OCI-LY7 (cell line): ENCODE measurements around the gene KLHL8. TPM values are rescaled to one million over a fixed set of nuclear protein-coding genes. Genes with fewer than 3 reads are reported as not detected.

Source experiments
- BruUV-seq: library from RNA; stranded (reverse); fragments of 400-500 nt; replicated peaks from 2 replicates; lab custom pipeline; 2021; lab: Mats Ljungman, UMichigan
- CTCF ChIA-PET: fragments of 300-600 bp; sonication (Branson Sonifier 250); formaldehyde crosslinking; loops from one replicate; lab custom pipeline; 2022; ENCODE audit warnings: antibody characterized with exemption; ENCODE audit not compliant: unreplicated experiment; lab: Charles Lee
- POLR2A ChIA-PET: fragments of 300-600 bp; sonication (Branson Sonifier 250); formaldehyde crosslinking; loops from one replicate; lab custom pipeline; 2022; ENCODE audit warnings: antibody characterized with exemption; lab: Charles Lee
- DNase-seq: peaks from one replicate; pipeline ENCODE4 v3.0.0-alpha.2; 2015; ENCODE audit warnings: low spot score
- H2AFZ ChIP-seq: fragments of 200-600 bp; sonication (generic), shearing (Covaris generic); 2 replicates; pipeline ENCODE4 v1.6.1; 2014; ENCODE audit warnings: mild to moderate bottlenecking, antibody characterized with exemption, low read length, moderate library complexity
- H3K27ac ChIP-seq: fragments of 200-600 bp; sonication (generic); 2 replicates; pipeline ENCODE4 v1.5.1; 2014; ENCODE audit warnings: mixed run types, low read depth, mild to moderate bottlenecking, moderate library complexity, low read length, inconsistent platforms; ENCODE audit not compliant: poor library complexity, severe bottlenecking
- H3K36me3 ChIP-seq: fragments of 200-600 bp; sonication (generic); 2 replicates; pipeline ENCODE4 v1.6.1; 2014; ENCODE audit warnings: mild to moderate bottlenecking, antibody characterized with exemption, low read length, moderate library complexity, mixed read lengths; ENCODE audit not compliant: insufficient read depth
- H3K4me1 ChIP-seq: fragments of 200-600 bp; sonication (generic); 2 replicates; pipeline ENCODE4 v1.5.1; 2014; ENCODE audit warnings: mild to moderate bottlenecking, low read length; ENCODE audit not compliant: insufficient read depth, poor library complexity, severe bottlenecking
- H3K4me2 ChIP-seq: fragments of 200-600 bp; sonication (generic); 2 replicates; pipeline ENCODE4 v1.6.1; 2014; ENCODE audit warnings: mild to moderate bottlenecking, low read length
- H3K4me3 ChIP-seq: fragments of 200-600 bp; sonication (generic); 2 replicates; pipeline ENCODE4 v1.5.1; 2014; ENCODE audit warnings: mild to moderate bottlenecking, low read depth, low read length; ENCODE audit not compliant: poor library complexity, severe bottlenecking
- H3K79me2 ChIP-seq: fragments of 200-600 bp; sonication (generic); 2 replicates; pipeline ENCODE4 v1.6.1; 2016; ENCODE audit warnings: low read depth, mild to moderate bottlenecking, low read length, moderate library complexity, mixed read lengths; ENCODE audit not compliant: insufficient read depth
- H3K9me2 ChIP-seq: fragments of 200-600 bp; sonication (generic); 2 replicates; pipeline ENCODE4 v1.6.1; 2016; ENCODE audit warnings: mild to moderate bottlenecking, low read length, mixed read lengths; ENCODE audit not compliant: insufficient read depth
- H3K9me3 ChIP-seq: fragments of 200-600 bp; sonication (generic); 2 replicates; pipeline ENCODE4 v1.6.1; 2014; ENCODE audit warnings: mild to moderate bottlenecking, mixed run types, low read length, mixed read lengths
- H4K20me1 ChIP-seq: fragments of 200-600 bp; sonication (generic); 2 replicates; pipeline ENCODE4 v1.6.1; 2014; ENCODE audit warnings: mild to moderate bottlenecking, antibody characterized with exemption, low read length, moderate library complexity, mixed read lengths; ENCODE audit not compliant: insufficient read depth
- EZH2phosphoT487 ChIP-seq: fragments of 200-600 bp; sonication (generic); IDR thresholded peaks from 2 replicates; pipeline ENCODE4 v1.6.1; 2018; ENCODE audit warnings: low read depth, borderline replicate concordance, mild to moderate bottlenecking, mixed run types, antibody characterized with exemption, low read length, moderate library complexity, mixed read lengths
- intact Hi-C: fragments of 100-400 bp; cut with micrococcal nuclease; formaldehyde crosslinking; loops from one replicate; pipeline ENCODE4 v1.10.0; 2022; ENCODE audit not compliant: unreplicated experiment
- total RNA-seq, 2 experiments: library from RNA; depleted of rRNA in 1 of 2; stranded (reverse); fragments of >200 nt in 1 of 2; shearing (Covaris generic) in 1 of 2; gene quantifications; 2 replicates each; pipeline ENCODE4 v1.2.3, GENCODE V29; 2014 to 2022
- TF ChIP-seq, protein P1 (sequence below): fragments of 200-600 bp; sonication (generic); conservative IDR thresholded peaks from 2 replicates; pipeline ENCODE4 v1.5.1; 2014; ENCODE audit warnings: mild to moderate bottlenecking, antibody characterized with exemption, low read length, moderate library complexity, mixed read lengths

The KLHL8 gene
- total RNA-seq, 2 experiments from 2014 or later = 9.0 to 23.4 TPM

DNA sequence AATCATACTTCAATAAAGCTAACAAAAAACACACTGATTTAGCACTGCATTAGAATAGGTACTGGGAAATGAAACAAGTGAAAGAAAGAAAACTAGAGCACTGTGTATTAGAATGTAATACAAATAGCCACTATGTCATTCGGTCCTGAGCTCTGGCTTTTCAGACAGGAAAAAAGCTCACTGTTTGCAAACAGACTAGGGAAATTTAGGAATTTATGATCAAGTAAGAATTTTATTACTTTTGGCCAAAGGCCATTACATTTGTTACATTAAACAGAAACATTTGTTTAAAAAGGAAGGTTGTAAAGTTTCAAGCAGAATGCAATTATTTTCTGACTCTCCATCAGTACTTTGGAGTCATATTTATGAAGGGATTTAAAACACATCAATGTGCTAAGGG lies 68.7 kb downstream of the KLHL8 start:
- no peaks in the 10 kb centered on the region for H3K9me2 ChIP-seq
- DNase-seq = no peak
- no peak overlapping the region for H3K27ac ChIP-seq
- intact Hi-C loops = loop anchor here (5.0 to 10.0 kb wide), 2 partner anchors 71 to 313 kb away; partner anchors contain the start of gene KLHL8
- no peak overlapping the region for H2AFZ ChIP-seq
- H3K4me1 ChIP-seq = no peaks in the 10 kb centered on the region
- H3K9me3 ChIP-seq = no peaks in the 10 kb centered on the region
- no peak for TF ChIP-seq EZH2phosphoT487
- TF ChIP-seq, protein P1, sequence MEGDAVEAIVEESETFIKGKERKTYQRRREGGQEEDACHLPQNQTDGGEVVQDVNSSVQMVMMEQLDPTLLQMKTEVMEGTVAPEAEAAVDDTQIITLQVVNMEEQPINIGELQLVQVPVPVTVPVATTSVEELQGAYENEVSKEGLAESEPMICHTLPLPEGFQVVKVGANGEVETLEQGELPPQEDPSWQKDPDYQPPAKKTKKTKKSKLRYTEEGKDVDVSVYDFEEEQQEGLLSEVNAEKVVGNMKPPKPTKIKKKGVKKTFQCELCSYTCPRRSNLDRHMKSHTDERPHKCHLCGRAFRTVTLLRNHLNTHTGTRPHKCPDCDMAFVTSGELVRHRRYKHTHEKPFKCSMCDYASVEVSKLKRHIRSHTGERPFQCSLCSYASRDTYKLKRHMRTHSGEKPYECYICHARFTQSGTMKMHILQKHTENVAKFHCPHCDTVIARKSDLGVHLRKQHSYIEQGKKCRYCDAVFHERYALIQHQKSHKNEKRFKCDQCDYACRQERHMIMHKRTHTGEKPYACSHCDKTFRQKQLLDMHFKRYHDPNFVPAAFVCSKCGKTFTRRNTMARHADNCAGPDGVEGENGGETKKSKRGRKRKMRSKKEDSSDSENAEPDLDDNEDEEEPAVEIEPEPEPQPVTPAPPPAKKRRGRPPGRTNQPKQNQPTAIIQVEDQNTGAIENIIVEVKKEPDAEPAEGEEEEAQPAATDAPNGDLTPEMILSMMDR = no peak
- H3K79me2 ChIP-seq = no peaks in the 10 kb centered on the region
- H3K36me3 ChIP-seq = no peaks in the 10 kb centered on the region
- CTCF ChIA-PET = interaction anchor here (0.5 kb wide), 1 partner anchor 1236 kb away, joined by 3 read pairs; no protein-coding TSS in a partner anchor
- POLR2A ChIA-PET = interaction anchor here (0.8 to 1.5 kb wide), 3 partner anchors 46 to 86 kb away, joined by 3 to 4 read pairs (median 3); no protein-coding TSS in a partner anchor
- no peak overlapping the region for H3K4me2 ChIP-seq
- H3K4me3 ChIP-seq = no peak overlapping the region
- no TSS peak for BruUV-seq
- no peaks in the 10 kb centered on the region for H4K20me1 ChIP-seq

DNA sequence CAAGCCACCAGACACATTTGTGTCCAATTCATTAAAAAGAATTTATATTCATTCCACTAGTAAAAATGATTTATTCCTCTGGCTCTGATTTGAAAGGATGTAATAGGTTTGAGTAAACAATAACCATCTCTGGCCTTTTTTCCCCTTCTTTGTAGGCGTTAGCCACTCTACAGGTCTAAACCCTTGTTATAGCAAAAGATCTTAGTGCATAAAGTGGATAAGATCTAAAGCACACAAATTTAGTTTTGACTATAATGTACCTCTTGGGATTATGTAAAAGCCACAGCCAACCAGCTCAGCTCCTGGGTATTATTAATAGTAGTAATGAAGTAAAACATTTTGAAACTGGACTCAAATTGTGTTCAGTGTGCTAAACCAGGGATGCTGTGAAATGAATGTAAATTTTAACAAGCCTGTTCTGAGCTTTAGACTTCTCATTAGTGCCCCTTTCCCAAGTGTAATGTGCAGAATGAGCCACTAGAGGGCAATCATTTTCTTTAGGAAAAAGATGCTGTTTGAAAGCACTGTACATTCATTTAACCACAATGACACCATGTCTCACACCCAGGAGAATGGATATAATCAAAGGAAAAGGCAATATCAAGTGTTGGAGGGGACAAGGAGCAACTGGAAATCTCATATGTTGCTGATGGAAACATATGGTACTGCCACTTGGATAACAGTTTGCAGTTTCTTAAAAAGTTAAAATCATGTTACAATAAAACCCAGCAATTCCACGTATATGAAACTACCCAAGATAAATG lies 69.7 kb downstream of the KLHL8 start:
- DNase-seq = peak; percentile 77
- POLR2A ChIA-PET = interaction anchor here (0.6 to 1.7 kb wide), 8 partner anchors 13 to 87 kb away, joined by 3 to 9 read pairs (median 4); no protein-coding TSS in a partner anchor
- BruUV-seq = no TSS peak

More for the DNA sequence above, 69.7 kb downstream of the KLHL8 start:
- no peak overlapping the region for H3K4me3 ChIP-seq
- no peaks in the 10 kb centered on the region for H3K9me2 ChIP-seq
- no peaks in the 10 kb centered on the region; the same call in 1 of the 2 replicates for H3K36me3 ChIP-seq
- intact Hi-C loops = loop anchor here (1.0 to 10.0 kb wide), 4 partner anchors 72 to 314 kb away; partner anchors contain the start of gene KLHL8
- no peak overlapping the region for H2AFZ ChIP-seq
- H3K4me2 ChIP-seq = no peak overlapping the region
- H3K9me3 ChIP-seq = no peaks in the 10 kb centered on the region
- TF ChIP-seq, protein P1 = peak; percentile 98
- no peak for TF ChIP-seq EZH2phosphoT487
- CTCF ChIA-PET = interaction anchor here (0.6 to 1.0 kb wide), 2 partner anchors 69 to 85 kb away, joined by 3 to 4 read pairs; no protein-coding TSS in a partner anchor
- H3K27ac ChIP-seq = no peak overlapping the region
- H4K20me1 ChIP-seq = no peaks in the 10 kb centered on the region
- H3K79me2 ChIP-seq = no peaks in the 10 kb centered on the region
- H3K4me1 ChIP-seq = no peaks in the 10 kb centered on the region
